ENCODE measurements around the gene MTSS2. TPM values are rescaled to one million over a fixed set of nuclear protein-coding genes. Genes with fewer than 3 reads are reported as not detected.

Gene MTSS2
- polyA plus RNA-seq, 1 of the 3 experiments (the other 2 are of a cell fraction): 54.1 TPM

GRCh38 chr16:70709457-70709856 lies 23.6 kb upstream of the MTSS2 start:
- H3K27me3 ChIP-seq (ENCODE audit: insufficient read depth): no peaks in the 10 kb centered on the region
- peak overlapping the region in 1 of 2 experiments; percentile 11; a peak in 1 of 4 replicates for H3K27ac ChIP-seq (ENCODE audit: low read depth in 2 of 2, low read length in 1 of 2)
- TF ChIP-seq RAD21 (IDR thresholded peaks at IDR 0.05; ENCODE audit: low read length): no peak
- TF ChIP-seq IRF3 (IDR thresholded peaks at IDR 0.05; ENCODE audit: low read depth, low read length): no peak
- no peak for TF ChIP-seq USF1 (IDR thresholded peaks at IDR 0.05; ENCODE audit: borderline replicate concordance, low read depth)
- no peak for TF ChIP-seq CTCF (IDR thresholded peaks at IDR 0.05)
- no peak for TF ChIP-seq SIN3A (IDR thresholded peaks at IDR 0.05; ENCODE audit: borderline replicate concordance, low read depth, low read length)
- TF ChIP-seq, protein P1, sequence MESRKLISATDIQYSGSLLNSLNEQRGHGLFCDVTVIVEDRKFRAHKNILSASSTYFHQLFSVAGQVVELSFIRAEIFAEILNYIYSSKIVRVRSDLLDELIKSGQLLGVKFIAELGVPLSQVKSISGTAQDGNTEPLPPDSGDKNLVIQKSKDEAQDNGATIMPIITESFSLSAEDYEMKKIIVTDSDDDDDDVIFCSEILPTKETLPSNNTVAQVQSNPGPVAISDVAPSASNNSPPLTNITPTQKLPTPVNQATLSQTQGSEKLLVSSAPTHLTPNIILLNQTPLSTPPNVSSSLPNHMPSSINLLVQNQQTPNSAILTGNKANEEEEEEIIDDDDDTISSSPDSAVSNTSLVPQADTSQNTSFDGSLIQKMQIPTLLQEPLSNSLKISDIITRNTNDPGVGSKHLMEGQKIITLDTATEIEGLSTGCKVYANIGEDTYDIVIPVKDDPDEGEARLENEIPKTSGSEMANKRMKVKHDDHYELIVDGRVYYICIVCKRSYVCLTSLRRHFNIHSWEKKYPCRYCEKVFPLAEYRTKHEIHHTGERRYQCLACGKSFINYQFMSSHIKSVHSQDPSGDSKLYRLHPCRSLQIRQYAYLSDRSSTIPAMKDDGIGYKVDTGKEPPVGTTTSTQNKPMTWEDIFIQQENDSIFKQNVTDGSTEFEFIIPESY (IDR thresholded peaks at IDR 0.05; ENCODE audit: borderline replicate concordance, low read depth): no peak
- TF ChIP-seq RCOR1 (IDR thresholded peaks at IDR 0.05; ENCODE audit: low read length): no peak
- TF ChIP-seq, protein P2, sequence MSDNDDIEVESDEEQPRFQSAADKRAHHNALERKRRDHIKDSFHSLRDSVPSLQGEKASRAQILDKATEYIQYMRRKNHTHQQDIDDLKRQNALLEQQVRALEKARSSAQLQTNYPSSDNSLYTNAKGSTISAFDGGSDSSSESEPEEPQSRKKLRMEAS (IDR thresholded peaks at IDR 0.05; ENCODE audit: low read depth): no peak
- no peak overlapping the region for H3K9ac ChIP-seq
- no peak overlapping the region for H3K4me2 ChIP-seq
- no peaks in the 10 kb centered on the region for H3K36me3 ChIP-seq (replicated peaks in 1 of 2; ENCODE audit: control insufficient read depth in 1 of 2, insufficient read depth in 2 of 2, low read length in 1 of 2)
- no peaks in the 10 kb centered on the region for H4K20me1 ChIP-seq (ENCODE audit: insufficient read depth)
- H3K9me2 ChIP-seq: no peaks in the 10 kb centered on the region
- no peaks in the 10 kb centered on the region for H3K79me2 ChIP-seq (ENCODE audit: insufficient read depth)
- H2AFZ ChIP-seq (ENCODE audit: low read depth): no peak overlapping the region
- no peak for DNase-seq
- no peaks in the 10 kb centered on the region for H3K9me3 ChIP-seq
- ChIA-PET CTCF (interaction anchor here (0.9 to 1.4 kb wide), 2 partner anchors 17 to 30 kb away, joined by 3 to 4 read pairs; no protein-coding TSS in a partner anchor), POLR2A (interaction anchor here (0.9 kb wide), 1 partner anchor 62 kb away, joined by 4 read pairs; no protein-coding TSS in a partner anchor)
- 100% methylated on average over 4 of the region's 5 CpGs for WGBS (ENCODE audit: low lambda C conversion rate)
- peaks cover 33 to 79% of the 10 kb centered on the region in 2 experiments for H3K4me1 ChIP-seq (ENCODE audit: control insufficient read depth in 1 of 2, insufficient read depth in 2 of 2, low read depth in 1 of 2, low read length in 1 of 2)
- peaks cover 26% of the 10 kb centered on the region for H3F3A ChIP-seq (replicated peaks; ENCODE audit: insufficient read depth)
- no peak overlapping the region for H3K4me3 ChIP-seq (ENCODE audit: low read depth in 2 of 2, low read length in 1 of 2)
